Measurements from ENCODE around the gene UFL1. TPM values are rescaled to one million over a fixed set of nuclear protein-coding genes. Genes with fewer than 3 reads are reported as not detected.
"Not testable (repeated sequence)": the region's sequence is repeated elsewhere in the genome, so short reads cannot be mapped to it uniquely, and the experiment has no call there.

UFL1 gene
- total RNA-seq, 3 donors from 2014 or later: 21.5 to 24.9 (median 24.3) TPM

GRCh38 chr6:96554558-96554957 lies 33.0 kb downstream of the UFL1 start:
- no peaks in the 10 kb centered on the region for H3K4me1 ChIP-seq (ENCODE audit: low read depth)
- TF ChIP-seq CTCF (IDR thresholded peaks at IDR 0.05): no peak
- intact Hi-C loops (cut with DNase I, micrococcal nuclease): no loop called here
- no peaks in the 10 kb centered on the region for H3K9me3 ChIP-seq
- DNase-seq (no peak), ATAC-seq (no peak)
- H3K36me3 ChIP-seq (ENCODE audit: low read depth): peaks cover 14% of the 10 kb centered on the region
- no peak overlapping the region for H3K4me3 ChIP-seq

- intact Hi-C loops (cut with DNase I, micrococcal nuclease); H3K4me1 ChIP-seq (ENCODE audit: low read depth); DNase-seq; H3K36me3 ChIP-seq (ENCODE audit: low read depth); ATAC-seq; H3K4me3 ChIP-seq; H3K9me3 ChIP-seq: not testable (repeated sequence)
Measured at GRCh38 chr6:96559740-96560139, 38.1 kb downstream of the UFL1 start.

GRCh38 chr6:96562886-96563285 lies 41.3 kb downstream of the UFL1 start, which contains the start of gene FHL5:
FHL5 (plus strand) TSS chr6:96563128; CDS start chr6:96603614, 40,486 bp downstream.
- DNase-seq (no peak), ATAC-seq (no peak)
- intact Hi-C loops (cut with DNase I, micrococcal nuclease): no loop called here
- no peaks in the 10 kb centered on the region for H3K4me1 ChIP-seq (ENCODE audit: low read depth)
- no peak within 1 kb of the TSS for H3K4me3 ChIP-seq
- H3K36me3 ChIP-seq (ENCODE audit: low read depth): no peaks in the 10 kb centered on the region
- no peak for TF ChIP-seq CTCF (IDR thresholded peaks at IDR 0.05)
- no peaks in the 10 kb centered on the region for H3K9me3 ChIP-seq

GRCh38 chr6:96563853-96564252 lies 42.2 kb downstream of the UFL1 start:
- intact Hi-C loops (cut with DNase I, micrococcal nuclease): no loop called here
- no peak for TF ChIP-seq CTCF (IDR thresholded peaks at IDR 0.05)
- Histone ChIP-seq H3K4me1 (ENCODE audit: low read depth) (no peaks in the 10 kb centered on the region), H3K36me3 (ENCODE audit: low read depth) (no peaks in the 10 kb centered on the region), H3K9me3 (no peaks in the 10 kb centered on the region), H3K4me3 (no peak overlapping the region)
- ATAC-seq (no peak), DNase-seq (no peak)

- no peak for DNase-seq
- H3K36me3 ChIP-seq (ENCODE audit: low read depth): no peaks in the 10 kb centered on the region
- intact Hi-C loops (cut with DNase I, micrococcal nuclease): no loop called here
- no peak for ATAC-seq
- H3K4me1 ChIP-seq (ENCODE audit: low read depth): no peaks in the 10 kb centered on the region
- no peak for TF ChIP-seq CTCF (IDR thresholded peaks at IDR 0.05)
- H3K9me3 ChIP-seq: peaks cover 13% of the 10 kb centered on the region
- H3K4me3 ChIP-seq: no peak overlapping the region
Measured at GRCh38 chr6:96570053-96570452, 48.4 kb downstream of the UFL1 start.

- intact Hi-C loops (cut with DNase I, micrococcal nuclease): no loop called here
- Histone ChIP-seq H3K4me3 (no peak overlapping the region), H3K9me3 (peaks cover 13% of the 10 kb centered on the region), H3K4me1 (ENCODE audit: low read depth) (no peaks in the 10 kb centered on the region), H3K36me3 (ENCODE audit: low read depth) (no peaks in the 10 kb centered on the region)
- ATAC-seq: no peak
- no peak for TF ChIP-seq CTCF (IDR thresholded peaks at IDR 0.05)
- no peak for DNase-seq
Measured at GRCh38 chr6:96571551-96571950, 49.9 kb downstream of the UFL1 start.
